ENCODE data around the gene GALNT18.

Gene GALNT18

GRCh38 chr11:11552529-11553087 is 69.2 kb downstream of the GALNT18 start:
- Histone ChIP-seq H3K9me3 (no peaks in the 10 kb centered on the region), H3K27me3 (no peaks in the 10 kb centered on the region), H3K4me3 (ENCODE audit: low read depth, low read length) (no peak overlapping the region), H3K36me3 (no peaks in the 10 kb centered on the region), H3K4me1 (peaks cover 3% of the 10 kb centered on the region; the same call in 1 of the 2 replicates)
- TF ChIP-seq CTCF (IDR thresholded peaks at IDR 0.05; ENCODE audit: low read depth, low read length) = no peak
- DNase-seq = no peak

GRCh38 chr11:11550534-11550933 is 71.3 kb downstream of the GALNT18 start:
- H3K4me3 ChIP-seq (ENCODE audit: low read depth, low read length) = no peak overlapping the region
- TF ChIP-seq CTCF (IDR thresholded peaks at IDR 0.05; ENCODE audit: low read depth, low read length) = no peak
- no peaks in the 10 kb centered on the region for H3K9me3 ChIP-seq
- no peak for DNase-seq
- H3K36me3 ChIP-seq = no peaks in the 10 kb centered on the region
- peaks cover 1% of the 10 kb centered on the region; the same call in 1 of the 2 replicates for H3K4me1 ChIP-seq
- H3K27me3 ChIP-seq = no peaks in the 10 kb centered on the region

GRCh38 chr11:11545285-11546275 is 76.2 kb downstream of the GALNT18 start:
- no peaks in the 10 kb centered on the region for H3K4me1 ChIP-seq
- no peak for TF ChIP-seq CTCF (IDR thresholded peaks at IDR 0.05; ENCODE audit: low read depth, low read length)
- no peak for DNase-seq
- no peaks in the 10 kb centered on the region; the same call in 1 of the 2 replicates for H3K27me3 ChIP-seq
- no peaks in the 10 kb centered on the region for H3K9me3 ChIP-seq
- no peak overlapping the region for H3K4me3 ChIP-seq (ENCODE audit: low read depth, low read length)
- H3K36me3 ChIP-seq = no peaks in the 10 kb centered on the region

GRCh38 chr11:11543656-11544055 is 78.1 kb downstream of the GALNT18 start:
- Histone ChIP-seq H3K4me3 (ENCODE audit: low read depth, low read length) (no peak overlapping the region), H3K9me3 (no peaks in the 10 kb centered on the region), H3K4me1 (peaks cover 4% of the 10 kb centered on the region; the same call in 1 of the 2 replicates), H3K27me3 (no peaks in the 10 kb centered on the region; the same call in 1 of the 2 replicates), H3K36me3 (no peaks in the 10 kb centered on the region)
- no peak for TF ChIP-seq CTCF (IDR thresholded peaks at IDR 0.05; ENCODE audit: low read depth, low read length)
- DNase-seq = no peak

GRCh38 chr11:11540157-11540556 is 81.6 kb downstream of the GALNT18 start:
- Histone ChIP-seq H3K9me3 (no peaks in the 10 kb centered on the region), H3K4me3 (ENCODE audit: low read depth, low read length) (no peak overlapping the region), H3K4me1 (peaks cover 10% of the 10 kb centered on the region; the same call in 1 of the 2 replicates), H3K36me3 (no peaks in the 10 kb centered on the region), H3K27me3 (no peaks in the 10 kb centered on the region; the same call in 1 of the 2 replicates)
- no peak for TF ChIP-seq CTCF (IDR thresholded peaks at IDR 0.05; ENCODE audit: low read depth, low read length)
- DNase-seq = no peak
